DND-41 (cell line): ENCODE data around the gene ITPR3.

Experiments
- ATAC-seq: fragments of 200-7000 bp; cut with Tn5 transposase; 3 replicates; pipeline ENCODE4 v1.9.1; 2021; ENCODE audit warnings: low read depth; ENCODE audit not compliant: insufficient read depth
- DNase-seq: peaks from one replicate; pipeline ENCODE4 v3.0.0-alpha.2; 2020
- H2AFZ ChIP-seq: 2 replicates; pipeline ENCODE4 v1.6.0; 2012; ENCODE audit warnings: low read depth, low read length
- H3K27ac ChIP-seq: 2 replicates; pipeline ENCODE4 v1.5.1; 2012; ENCODE audit warnings: low read length, inconsistent platforms
- H3K27me3 ChIP-seq: fragments of 200-600 bp; sonication (generic); 2 replicates; pipeline ENCODE4 v1.6.0; 2012; ENCODE audit warnings: low read length, mild to moderate bottlenecking, inconsistent platforms; ENCODE audit not compliant: insufficient read depth, poor library complexity
- H3K36me3 ChIP-seq: 2 replicates; pipeline ENCODE4 v1.5.1; 2012; ENCODE audit warnings: low read length, inconsistent platforms; ENCODE audit not compliant: insufficient read depth
- H3K4me1 ChIP-seq: 2 replicates; pipeline ENCODE4 v1.5.1; 2012; ENCODE audit warnings: mild to moderate bottlenecking, low read length; ENCODE audit not compliant: insufficient read depth
- H3K4me2 ChIP-seq: 2 replicates; pipeline ENCODE4 v1.6.0; 2012; ENCODE audit warnings: mild to moderate bottlenecking, moderate library complexity, low read length, inconsistent platforms; ENCODE audit not compliant: insufficient read depth
- H3K4me3 ChIP-seq, 2 experiments: fragments of 200-600 bp in 1 of 2; shearing (Covaris generic) in 1 of 2; 2 replicates each; pipeline ENCODE4 v1.5.1; 2012 to 2016; ENCODE audit warnings: inconsistent platforms in 2 of 2, low read length in 2 of 2, mild to moderate bottlenecking in 2 of 2, low read depth in 1 of 2, moderate library complexity in 1 of 2
- H3K79me2 ChIP-seq: 2 replicates; pipeline ENCODE4 v1.6.0; 2012; ENCODE audit warnings: low read length, inconsistent platforms; ENCODE audit not compliant: insufficient read depth
- H3K9ac ChIP-seq: 2 replicates; pipeline ENCODE4 v1.6.0; 2012; ENCODE audit warnings: low read depth, mild to moderate bottlenecking, inconsistent platforms, low read length, moderate library complexity
- H3K9me3 ChIP-seq: 2 replicates; pipeline ENCODE4 v1.5.1; 2012; ENCODE audit warnings: low read length, moderate library complexity, mild to moderate bottlenecking, inconsistent platforms; ENCODE audit not compliant: insufficient read depth, severe bottlenecking
- H4K20me1 ChIP-seq: 2 replicates; pipeline ENCODE4 v1.6.0; 2012; ENCODE audit warnings: low read length; ENCODE audit not compliant: insufficient read depth
- EZH2 ChIP-seq: IDR thresholded peaks from 3 replicates; pipeline ENCODE4 v1.6.1; 2012; ENCODE audit warnings: borderline replicate concordance, low read depth, mild to moderate bottlenecking, moderate library complexity, low read length, inconsistent platforms; ENCODE audit not compliant: severe bottlenecking
- TF ChIP-seq, protein P1 (sequence below): IDR thresholded peaks from 2 replicates; pipeline ENCODE4 v1.5.1; 2012; ENCODE audit warnings: borderline replicate concordance, low read length, moderate library complexity, mild to moderate bottlenecking; ENCODE audit not compliant: poor library complexity, severe bottlenecking; ENCODE audit errors: extremely low read depth

Gene ITPR3

DNA sequence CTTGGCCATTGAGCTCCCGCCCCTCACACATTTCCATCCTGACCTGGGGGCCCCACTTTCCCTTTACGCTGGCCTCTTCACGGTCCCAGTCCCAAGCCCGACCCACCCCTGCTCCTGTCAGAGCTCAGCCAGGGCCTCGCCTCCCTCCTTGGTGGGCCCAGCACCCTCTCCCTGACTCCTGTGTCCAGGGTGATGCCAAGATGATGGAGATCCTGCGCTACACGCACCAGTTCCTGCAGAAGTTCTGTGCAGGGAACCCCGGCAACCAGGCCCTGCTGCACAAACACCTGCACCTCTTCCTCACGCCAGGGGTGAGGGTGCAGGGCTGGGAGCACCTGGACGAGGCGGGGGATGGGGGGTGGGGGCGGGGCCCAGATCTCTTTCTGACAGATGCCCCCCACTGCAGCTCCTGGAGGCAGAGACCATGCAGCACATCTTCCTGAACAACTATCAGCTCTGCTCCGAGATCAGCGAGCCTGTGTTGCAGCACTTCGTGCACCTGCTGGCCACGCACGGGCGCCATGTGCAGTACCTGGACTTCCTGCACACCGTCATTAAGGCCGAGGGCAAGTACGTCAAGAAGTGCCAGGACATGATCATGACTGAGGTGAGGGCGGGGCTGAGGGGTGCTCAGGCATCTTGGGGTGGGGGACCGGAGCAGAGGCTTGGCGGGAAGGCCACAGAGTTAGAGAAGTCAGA is 57.3 kb downstream of the ITPR3 start:
- H3K4me1 ChIP-seq: no peaks in the 10 kb centered on the region
- H3K27ac ChIP-seq: no peak overlapping the region
- no peak overlapping the region for H3K4me3 ChIP-seq
- no peak overlapping the region for H3K9ac ChIP-seq
- H3K79me2 ChIP-seq: no peaks in the 10 kb centered on the region
- peaks cover 87% of the 10 kb centered on the region for H3K36me3 ChIP-seq
- H3K27me3 ChIP-seq: no peaks in the 10 kb centered on the region
- no peaks in the 10 kb centered on the region for H3K9me3 ChIP-seq
- no peak overlapping the region for H3K4me2 ChIP-seq
- TF ChIP-seq EZH2: no peak
- TF ChIP-seq, protein P1, sequence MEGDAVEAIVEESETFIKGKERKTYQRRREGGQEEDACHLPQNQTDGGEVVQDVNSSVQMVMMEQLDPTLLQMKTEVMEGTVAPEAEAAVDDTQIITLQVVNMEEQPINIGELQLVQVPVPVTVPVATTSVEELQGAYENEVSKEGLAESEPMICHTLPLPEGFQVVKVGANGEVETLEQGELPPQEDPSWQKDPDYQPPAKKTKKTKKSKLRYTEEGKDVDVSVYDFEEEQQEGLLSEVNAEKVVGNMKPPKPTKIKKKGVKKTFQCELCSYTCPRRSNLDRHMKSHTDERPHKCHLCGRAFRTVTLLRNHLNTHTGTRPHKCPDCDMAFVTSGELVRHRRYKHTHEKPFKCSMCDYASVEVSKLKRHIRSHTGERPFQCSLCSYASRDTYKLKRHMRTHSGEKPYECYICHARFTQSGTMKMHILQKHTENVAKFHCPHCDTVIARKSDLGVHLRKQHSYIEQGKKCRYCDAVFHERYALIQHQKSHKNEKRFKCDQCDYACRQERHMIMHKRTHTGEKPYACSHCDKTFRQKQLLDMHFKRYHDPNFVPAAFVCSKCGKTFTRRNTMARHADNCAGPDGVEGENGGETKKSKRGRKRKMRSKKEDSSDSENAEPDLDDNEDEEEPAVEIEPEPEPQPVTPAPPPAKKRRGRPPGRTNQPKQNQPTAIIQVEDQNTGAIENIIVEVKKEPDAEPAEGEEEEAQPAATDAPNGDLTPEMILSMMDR: no peak
- H4K20me1 ChIP-seq: peaks cover 3% of the 10 kb centered on the region; the same call in 1 of the 2 replicates
- no peak for DNase-seq
- no peak overlapping the region for H2AFZ ChIP-seq
- no peak for ATAC-seq

DNA sequence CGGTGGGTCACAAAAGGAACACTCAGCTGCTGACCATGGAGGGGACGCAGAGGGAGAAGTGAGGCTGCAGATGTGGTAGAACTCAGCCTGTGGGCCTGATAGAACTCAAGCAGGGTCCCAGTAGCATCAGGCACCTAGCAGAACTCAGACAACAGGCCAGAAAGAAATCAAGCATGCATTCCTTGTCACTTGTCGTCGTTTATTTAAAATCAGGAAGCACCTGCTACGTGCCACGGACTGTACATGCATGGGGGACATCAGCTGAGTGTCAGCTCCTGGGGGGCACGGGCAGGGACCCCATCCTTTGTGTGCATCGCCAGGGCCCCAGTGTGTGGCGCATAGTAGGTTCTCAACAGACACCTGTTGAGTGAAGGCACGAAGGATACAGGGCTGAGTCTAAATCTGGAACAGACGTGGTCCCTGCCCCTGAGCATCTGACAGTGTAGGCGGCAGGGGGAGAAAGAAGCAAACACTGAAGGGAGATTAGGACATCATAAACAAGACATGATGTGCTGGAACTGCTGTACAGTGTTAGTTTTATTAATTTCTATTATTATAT is 57.9 kb downstream of the ITPR3 start:
- peaks cover 87% of the 10 kb centered on the region for H3K36me3 ChIP-seq
- no peak overlapping the region for H3K27ac ChIP-seq
- H2AFZ ChIP-seq: no peak overlapping the region
- no peaks in the 10 kb centered on the region for H3K9me3 ChIP-seq
- H3K9ac ChIP-seq: no peak overlapping the region
- peaks cover 3% of the 10 kb centered on the region; the same call in 1 of the 2 replicates for H4K20me1 ChIP-seq
- H3K4me3 ChIP-seq: no peak overlapping the region
- TF ChIP-seq, protein P1: no peak
- TF ChIP-seq EZH2: no peak
- no peak for DNase-seq
- no peak for ATAC-seq
- H3K79me2 ChIP-seq: no peaks in the 10 kb centered on the region
- H3K4me1 ChIP-seq: no peaks in the 10 kb centered on the region
- H3K4me2 ChIP-seq: no peak overlapping the region
- no peaks in the 10 kb centered on the region for H3K27me3 ChIP-seq

DNA sequence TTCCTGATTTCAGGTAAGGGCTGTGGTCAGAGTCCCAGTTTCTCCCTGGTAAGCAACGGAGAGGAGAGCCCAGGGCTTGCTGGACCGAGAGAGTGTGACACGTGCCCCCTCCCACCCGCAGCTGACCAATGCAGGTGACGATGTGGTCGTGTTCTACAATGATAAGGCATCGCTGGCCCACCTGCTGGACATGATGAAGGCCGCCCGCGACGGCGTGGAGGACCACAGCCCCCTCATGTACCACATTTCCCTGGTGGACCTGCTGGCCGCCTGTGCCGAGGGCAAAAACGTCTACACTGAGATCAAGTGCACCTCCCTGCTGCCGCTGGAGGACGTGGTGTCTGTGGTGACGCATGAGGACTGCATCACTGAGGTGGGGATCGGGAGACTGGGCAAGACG is 58.6 kb downstream of the ITPR3 start:
- peaks cover 88% of the 10 kb centered on the region for H3K36me3 ChIP-seq
- peaks cover 3% of the 10 kb centered on the region; the same call in 1 of the 2 replicates for H4K20me1 ChIP-seq
- no peak for TF ChIP-seq EZH2
- TF ChIP-seq, protein P1: no peak
- ATAC-seq (no peak), DNase-seq (no peak)
- no peaks in the 10 kb centered on the region for H3K4me1 ChIP-seq
- no peaks in the 10 kb centered on the region for H3K9me3 ChIP-seq
- H3K4me3 ChIP-seq: no peak overlapping the region
- no peak overlapping the region for H3K4me2 ChIP-seq
- H3K27ac ChIP-seq: no peak overlapping the region
- no peak overlapping the region for H3K9ac ChIP-seq
- no peak overlapping the region for H2AFZ ChIP-seq
- H3K27me3 ChIP-seq: no peaks in the 10 kb centered on the region
- no peaks in the 10 kb centered on the region for H3K79me2 ChIP-seq
